ENCODE measurements around the gene TTLL9.

The TTLL9 gene

GRCh38 chr20:31988430-31989015, 118.1 kb downstream of the TTLL9 start:
- no peak for DNase-seq

GRCh38 chr20:31989030-31989645, 118.7 kb downstream of the TTLL9 start:
- no peak for DNase-seq

DNA sequence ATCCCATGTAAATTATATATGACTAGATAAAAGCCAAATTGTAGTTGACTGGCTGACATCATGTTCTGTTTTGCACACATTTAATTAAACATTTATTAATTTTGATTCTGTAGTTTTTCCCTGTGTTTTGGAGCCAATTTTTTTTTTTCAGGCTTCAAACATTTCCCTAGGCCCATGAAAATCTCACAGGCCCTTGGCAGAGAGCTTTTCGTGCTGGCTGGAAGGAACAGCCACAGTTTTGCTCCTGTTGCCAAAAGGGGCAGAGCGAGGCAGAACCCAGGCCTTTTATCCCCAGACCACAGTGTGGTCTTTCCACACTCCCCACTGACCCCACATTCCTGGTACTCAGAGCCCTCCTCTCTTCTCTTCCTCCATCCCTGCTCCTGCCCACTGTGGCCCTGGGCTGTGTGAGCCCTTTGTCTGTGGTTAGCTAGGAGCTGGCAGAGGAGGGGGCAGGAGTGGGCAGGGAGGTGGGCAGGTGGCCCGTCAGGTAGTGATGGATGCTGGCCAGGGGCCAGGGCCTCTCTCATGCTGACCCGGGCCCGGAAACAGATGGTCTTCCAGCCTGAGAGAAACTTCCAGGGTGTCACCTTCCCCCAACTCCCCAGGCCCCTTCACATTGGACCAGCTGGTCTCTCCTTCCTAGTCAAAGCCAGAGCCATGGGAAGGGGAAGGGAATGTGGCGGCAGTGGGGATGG, 120.4 kb downstream of the TTLL9 start:
- peak; percentile 49 for DNase-seq

DNA sequence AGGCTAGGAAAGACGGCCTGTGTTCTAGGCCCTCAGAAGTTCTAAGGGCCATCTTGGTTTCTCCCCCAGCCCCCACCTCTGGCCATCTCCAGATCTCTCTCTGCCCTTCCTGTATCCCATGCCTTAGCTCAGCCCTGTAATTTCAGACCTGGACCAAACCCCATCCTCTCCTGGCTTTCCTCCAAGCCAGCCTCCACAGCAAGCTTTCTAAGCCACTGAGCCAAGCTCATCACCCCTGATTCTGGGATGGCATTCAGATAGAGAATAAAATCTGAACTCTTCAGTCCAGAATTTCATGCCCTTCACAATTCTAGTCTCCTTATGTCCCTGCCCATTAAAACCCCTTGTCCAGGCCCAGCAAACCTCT, 120.9 kb downstream of the TTLL9 start:
- DNase-seq: peak; percentile 34

- DNase-seq: no peak
Measured at GRCh38 chr20:31992086-31992485, 121.7 kb downstream of the TTLL9 start.
